Activated gamma-delta T cell (primary cell): ENCODE measurements around the gene FLRT3.

ENCODE experiments used
- DNase-seq: peaks from one replicate; lab custom pipeline; 2025; lab: John Stamatoyannopoulos, UW
- total RNA-seq, 2 donors: gene quantifications; one replicate each; lab custom pipeline; 2026; lab: John Stamatoyannopoulos, UW

FLRT3 gene
- total RNA-seq: 0 reads per million in 2 donors

- no peak for DNase-seq
Observed at GRCh38 chr20:14337400-14338171, at the start of gene FLRT3. Gene FLRT3, minus strand, starts transcription at chr20:14337612. Its CDS starts 10,106 bp downstream, at chr20:14327506.

GRCh38 chr20:14386726-14387125, 49.3 kb upstream of the FLRT3 start:
- no peak for DNase-seq

- DNase-seq: no peak
Observed at GRCh38 chr20:14385176-14385740, 47.8 kb upstream of the FLRT3 start.

GRCh38 chr20:14384416-14385175, 47.2 kb upstream of the FLRT3 start:
- DNase-seq: no peak

GRCh38 chr20:14383335-14383734, 45.9 kb upstream of the FLRT3 start:
- DNase-seq: no peak

- no peak for DNase-seq
Observed at GRCh38 chr20:14378326-14378725, 40.9 kb upstream of the FLRT3 start.

GRCh38 chr20:14375416-14375985, 38.1 kb upstream of the FLRT3 start:
- no peak for DNase-seq

GRCh38 chr20:14374196-14374595, 36.8 kb upstream of the FLRT3 start:
- no peak for DNase-seq

GRCh38 chr20:14361509-14362345, 24.3 kb upstream of the FLRT3 start:
- DNase-seq: no peak

GRCh38 chr20:14360416-14360815, 23.0 kb upstream of the FLRT3 start:
- no peak for DNase-seq

- no peak for DNase-seq
Observed at GRCh38 chr20:14355791-14356190, 18.4 kb upstream of the FLRT3 start.

- no peak for DNase-seq
Observed at GRCh38 chr20:14344746-14345145, 7.3 kb upstream of the FLRT3 start.

GRCh38 chr20:14343491-14344065, 6.2 kb upstream of the FLRT3 start:
- no peak for DNase-seq

- DNase-seq: no peak
Observed at GRCh38 chr20:14342918-14343317, 5.5 kb upstream of the FLRT3 start.

GRCh38 chr20:14341801-14342200, 4.4 kb upstream of the FLRT3 start:
- no peak for DNase-seq

- no peak for DNase-seq
Observed at GRCh38 chr20:14336686-14337085, 726 bp downstream of the FLRT3 start.

- DNase-seq: no peak
Observed at GRCh38 chr20:14335052-14335451, 2.4 kb downstream of the FLRT3 start.

GRCh38 chr20:14334306-14334930, 3.0 kb downstream of the FLRT3 start:
- no peak for DNase-seq

- no peak for DNase-seq
Observed at GRCh38 chr20:14333721-14334120, 3.7 kb downstream of the FLRT3 start.

GRCh38 chr20:14332866-14333265, 4.5 kb downstream of the FLRT3 start:
- no peak for DNase-seq

GRCh38 chr20:14331646-14332045, 5.8 kb downstream of the FLRT3 start:
- no peak for DNase-seq
